Pancreas (tissue), 10 donors: ENCODE measurements around the gene PRKCQ. TPM values are rescaled to one million over a fixed set of nuclear protein-coding genes. Genes with fewer than 3 reads are reported as not detected.

ENCODE experiments used
- ATAC-seq, 4 donors: fragments of 200-7000 bp; cut with Tn5 transposase; one replicate each; pipeline versions ENCODE4 v1.8.0 to v1.9.1; 2020; ENCODE audit warnings: mild to moderate bottlenecking in 4 of 4, moderate library complexity in 4 of 4
- DNase-seq, 6 donors: peaks; one replicate each; pipeline ENCODE4 v3.0.0-alpha.2; 2020
- FAIRE-seq: peaks from 2 replicates; lab custom pipeline; 2012; peaks lifted over from hg19 to GRCh38; lab: Jason Lieb, UNC
- H3K27ac ChIP-seq, 4 donors: fragments of 200-600 bp; sonication (generic); 1 replicate in 3 of 4; 2 replicates in 1 of 4; pipeline versions ENCODE4 v1.5.0 to v1.8.0; 2020
- H3K27me3 ChIP-seq, 4 donors: fragments of 200-600 bp; one replicate each; pipeline ENCODE4 v1.8.0; 2021
- H3K36me3 ChIP-seq, 3 donors: fragments of 200-600 bp; sonication (generic) in 1 of 3; one replicate each; pipeline versions ENCODE4 v1.5.0 to v1.8.0; 2020 to 2021
- H3K4me1 ChIP-seq, 3 donors: fragments of 200-600 bp; one replicate each; pipeline ENCODE4 v1.8.0; 2021
- H3K4me3 ChIP-seq, 4 donors: fragments of 200-600 bp; sonication (generic) in 2 of 4; one replicate each; pipeline versions ENCODE4 v1.5.0 to v1.8.0; 2020 to 2021
- H3K9me3 ChIP-seq, 4 donors: fragments of 200-600 bp; one replicate each; pipeline ENCODE4 v1.8.0; 2021
- CTCF ChIP-seq, 4 donors: fragments of 200-600 bp; sonication (generic) in 3 of 4; IDR thresholded peaks; one replicate each; pipeline versions ENCODE4 v1.5.0 to v1.8.0; 2021; ENCODE audit warnings: antibody characterized with exemption in 4 of 4
- WGBS, 2 donors: extraction: QIAGEN DNeasy Blood & Tissue Kit; methylation state at CpG; one replicate each; pipeline ENCODE4 v1.1.7; 2013; 5-methylcytosine and 5-hydroxymethylcytosine counted together
- intact Hi-C, 3 donors: fragments of 100-400 bp; cut with DNase I; formaldehyde crosslinking; loops; one replicate each; pipeline versions ENCODE4 v1.11.1 to v1.14.2; 2022
- polyA plus RNA-seq, 2 donors: library from polyadenylated mRNA; stranded (reverse); fragments of 200-250 nt; gene quantifications; one replicate each; pipeline ENCODE4 v1.2.3, GENCODE V29; 2013
- total RNA-seq, 6 donors: library from RNA; stranded (reverse); fragmentation: NEBNext Ultra II Directional in 4 of 6; extraction: Animal tissue kit (Norgen Biotek cat#: 25700) in 4 of 6; gene quantifications; one replicate each; pipeline versions ENCODE4 v1.2.1 to v1.2.4, GENCODE V29; 2021 to 2023
- donor health status: healthy with polysubstance abuse.
- donor health status: DM: no; HTN: no; CAD: no; lungs with moderate emphysema.
- donor health status: DM: no; HTN: no; CAD: no.
- donor health status: control.
- donor health status: control.
- donor health status: Bipolar disorder and iron deficiency.
- donor health status: DM: yes; HTN: yes; CAD: no.
- donor health status: DM: no; HTN: no; CAD: no.
- donor health status: DM: no; HTN: no; CAD: no.
- donor health status: DM: yes; HTN: yes; CAD: no.

Gene PRKCQ
- total and polyA plus RNA-seq, 8 donors, result 1.4 to 5.2 (median 3.4) TPM

- intact Hi-C loops, result no loop called here
- Histone ChIP-seq H3K4me3 (no peak overlapping the region), H3K4me1 (peaks cover 0 to 8% (median 0%) of the 10 kb centered on the region in 3 donors), H3K9me3 (no peaks in the 10 kb centered on the region), H3K36me3 (no peaks in the 10 kb centered on the region), H3K27me3 (no peaks in the 10 kb centered on the region), H3K27ac (no peak overlapping the region)
- no peak for TF ChIP-seq CTCF (IDR thresholded peaks at IDR 0.05)
- DNase-seq, result no peak
- ATAC-seq, result no peak
- FAIRE-seq, result no peak
- WGBS, 2 donors, result 85% methylated on average over 12 of the region's 12 CpGs
These were observed 39.6 kb upstream of the PRKCQ start for GRCh38 chr10:6619660-6620059.

DNA sequence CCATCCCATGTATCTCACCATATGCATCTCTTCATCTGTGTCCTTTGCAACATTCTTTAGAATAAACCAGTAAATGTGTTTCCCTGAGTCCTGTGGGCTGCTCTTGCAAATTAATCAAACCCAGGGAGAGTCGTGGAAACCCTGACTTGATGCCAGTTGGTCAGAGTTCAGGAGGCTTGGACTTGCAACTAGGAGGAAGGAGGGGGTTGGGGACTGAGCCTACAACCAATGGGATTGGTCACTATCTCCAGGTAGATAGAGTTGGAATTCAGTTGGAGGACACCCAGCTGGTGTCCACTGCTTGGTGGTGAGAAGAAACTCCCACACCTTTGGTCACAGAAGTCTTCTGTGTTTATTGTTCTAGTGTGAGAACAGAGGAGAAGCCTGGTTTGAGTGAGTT is 38.3 kb upstream of the PRKCQ start:
- intact Hi-C loops, result no loop called here
- 1 to 10% methylated on average over 1 of the region's 1 CpG for WGBS, 2 donors

DNA sequence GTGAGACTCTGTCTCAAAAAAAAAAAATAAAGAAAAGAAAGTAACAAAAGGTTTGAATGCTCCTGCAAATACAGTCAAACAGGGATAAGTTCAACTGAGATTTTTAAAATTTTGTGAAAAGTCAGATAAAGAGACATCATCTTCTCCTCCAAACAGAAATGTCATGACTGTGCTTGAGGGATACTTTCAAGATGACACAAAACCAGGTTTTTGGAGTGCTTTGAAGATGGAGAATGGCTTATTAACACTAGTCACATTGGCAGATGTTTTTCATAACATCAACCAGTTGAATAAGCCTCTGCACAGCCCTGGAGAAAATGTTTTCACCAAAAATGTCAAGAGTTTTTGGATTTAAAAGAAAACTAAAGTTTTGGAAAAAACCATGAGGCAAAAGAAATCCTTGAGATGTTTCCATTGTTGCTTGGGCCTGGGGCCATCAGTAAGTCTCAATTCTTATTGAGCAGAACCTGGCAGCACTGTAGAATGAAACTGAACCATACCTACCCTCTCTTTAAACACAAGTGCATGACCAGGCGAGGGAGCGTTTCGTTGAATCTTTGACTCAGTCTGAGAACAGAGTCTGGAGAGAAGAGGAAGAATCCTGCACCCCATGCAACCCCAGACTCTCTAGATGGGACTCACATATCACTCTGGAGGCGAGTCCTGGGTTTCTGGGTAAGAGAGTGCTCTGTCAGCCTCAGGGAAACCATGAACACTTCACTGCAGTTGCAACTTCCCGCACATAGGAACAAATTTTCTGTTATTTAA is 37.4 kb upstream of the PRKCQ start:
- Histone ChIP-seq H3K4me3 (no peak overlapping the region), H3K27me3 (no peaks in the 10 kb centered on the region), H3K36me3 (no peaks in the 10 kb centered on the region), H3K27ac (no peak overlapping the region), H3K9me3 (no peaks in the 10 kb centered on the region), H3K4me1 (peaks cover 0 to 8% (median 0%) of the 10 kb centered on the region in 3 donors)
- DNase-seq, result no peak
- WGBS, 2 donors, result 96 to 98% methylated on average over 5 of the region's 5 CpGs
- intact Hi-C loops, result no loop called here
- no peak for ATAC-seq
- no peak for FAIRE-seq
- no peak for TF ChIP-seq CTCF (IDR thresholded peaks at IDR 0.05)

More for the DNA sequence above, 38.3 kb upstream of the PRKCQ start:
- FAIRE-seq, result no peak
- Histone ChIP-seq H3K27ac (no peak overlapping the region), H3K27me3 (no peaks in the 10 kb centered on the region), H3K36me3 (no peaks in the 10 kb centered on the region), H3K9me3 (no peaks in the 10 kb centered on the region), H3K4me3 (no peak overlapping the region), H3K4me1 (peaks cover 0 to 8% (median 0%) of the 10 kb centered on the region in 3 donors)
- no peak for TF ChIP-seq CTCF (IDR thresholded peaks at IDR 0.05)
- peak in 3 of 6 donors; percentile 20 to 53 (median 38) for DNase-seq
- ATAC-seq, result peak; percentile 38 to 93 (median 68)

DNA sequence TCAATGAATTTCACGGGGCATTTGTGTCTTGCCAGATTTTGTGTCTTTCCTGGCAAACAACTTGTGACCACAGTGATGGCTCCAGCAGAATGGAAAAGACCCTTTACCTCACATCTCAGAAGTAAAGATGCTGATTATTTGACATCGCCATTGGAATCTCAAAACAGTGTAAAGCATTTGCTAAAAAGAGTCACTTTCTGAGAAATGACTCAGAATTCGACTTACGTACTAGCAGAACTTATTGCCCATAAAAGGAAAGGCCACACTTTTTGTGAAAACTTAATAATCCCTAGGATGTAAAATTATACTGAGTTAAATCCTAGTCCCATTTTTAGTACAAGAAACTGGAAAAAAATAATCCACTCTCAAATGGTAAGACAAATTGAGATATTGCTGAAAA is 35.9 kb upstream of the PRKCQ start:
- WGBS, 2 donors, result 76 to 83% methylated on average over 4 of the region's 4 CpGs
- TF ChIP-seq CTCF (IDR thresholded peaks at IDR 0.05), result no peak
- FAIRE-seq (no peak), ATAC-seq (no peak), DNase-seq (no peak)
- Histone ChIP-seq H3K27me3 (no peaks in the 10 kb centered on the region), H3K4me1 (peaks cover 0 to 8% (median 0%) of the 10 kb centered on the region in 3 donors), H3K9me3 (no peaks in the 10 kb centered on the region), H3K27ac (no peak overlapping the region), H3K4me3 (no peak overlapping the region), H3K36me3 (no peaks in the 10 kb centered on the region)
- intact Hi-C loops, result no loop called here

GRCh38 chr10:6612371-6612770 is 32.3 kb upstream of the PRKCQ start:
- no peaks in the 10 kb centered on the region for H3K27me3 ChIP-seq
- no peak for ATAC-seq
- no peak for DNase-seq
- no peak overlapping the region for H3K27ac ChIP-seq
- H3K4me1 ChIP-seq, result no peaks in the 10 kb centered on the region
- no peaks in the 10 kb centered on the region for H3K9me3 ChIP-seq
- TF ChIP-seq CTCF (IDR thresholded peaks at IDR 0.05), result no peak
- FAIRE-seq, result no peak
- no peak overlapping the region for H3K4me3 ChIP-seq
- intact Hi-C loops, result no loop called here
- no peaks in the 10 kb centered on the region for H3K36me3 ChIP-seq
- WGBS, 2 donors, result 47 to 70% methylated on average over 2 of the region's 2 CpGs
